ENCODE measurements around the gene PCBP3.

PCBP3 gene

GRCh38 chr21:45989355-45990048, 346.0 kb downstream of the PCBP3 start:
- DNase-seq = no peak

GRCh38 chr21:45990049-45990711, 346.7 kb downstream of the PCBP3 start:
- no peak for DNase-seq

- DNase-seq = no peak
Observed at GRCh38 chr21:45990741-45991605, 347.4 kb downstream of the PCBP3 start.

- DNase-seq = no peak
Observed at GRCh38 chr21:45991606-45992300, 348.2 kb downstream of the PCBP3 start.

Data from NK-92 treated with Interleukin-12 subunit alpha and Interleukin-12 subunit beta, amount 100 ng/mL, for 24 hours (cell line).